OCI-LY3 (cell line): ENCODE results near the gene CTNND2.

Experiments used
- EZH2phosphoT487 ChIP-seq: fragments of 200-600 bp; shearing (Covaris generic); IDR thresholded peaks from 2 replicates; pipeline ENCODE4 v1.6.1; 2018; ENCODE audit warnings: antibody characterized with exemption, mixed run types, low read depth
- TF ChIP-seq, protein P1 (sequence below): fragments of 200-600, 300-600 bp; sonication (generic); IDR thresholded peaks from 2 replicates; pipeline ENCODE4 v1.5.1; 2014; ENCODE audit warnings: antibody characterized with exemption, low read length, low read depth

DNA sequence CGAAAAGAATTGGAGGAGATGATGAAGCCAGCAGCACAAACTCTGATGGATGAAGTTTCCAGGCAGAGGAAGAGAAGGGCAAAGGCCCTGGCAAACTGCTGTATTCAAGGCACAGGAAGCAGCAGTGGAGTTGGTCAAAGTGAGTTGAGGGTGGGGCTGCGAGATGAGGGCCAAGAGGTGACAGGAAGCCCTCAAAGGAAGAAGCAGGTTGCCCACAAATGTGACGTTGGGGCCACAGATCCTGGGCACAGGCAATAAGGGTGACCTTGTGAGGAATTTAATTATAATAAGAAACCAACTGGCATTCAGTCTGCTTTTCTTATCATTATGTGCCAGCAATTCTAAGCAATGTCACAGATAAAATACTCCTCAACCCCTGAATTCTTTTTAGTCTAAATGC lies 261.8 kb downstream of the CTNND2 start:
- TF ChIP-seq, protein P1, sequence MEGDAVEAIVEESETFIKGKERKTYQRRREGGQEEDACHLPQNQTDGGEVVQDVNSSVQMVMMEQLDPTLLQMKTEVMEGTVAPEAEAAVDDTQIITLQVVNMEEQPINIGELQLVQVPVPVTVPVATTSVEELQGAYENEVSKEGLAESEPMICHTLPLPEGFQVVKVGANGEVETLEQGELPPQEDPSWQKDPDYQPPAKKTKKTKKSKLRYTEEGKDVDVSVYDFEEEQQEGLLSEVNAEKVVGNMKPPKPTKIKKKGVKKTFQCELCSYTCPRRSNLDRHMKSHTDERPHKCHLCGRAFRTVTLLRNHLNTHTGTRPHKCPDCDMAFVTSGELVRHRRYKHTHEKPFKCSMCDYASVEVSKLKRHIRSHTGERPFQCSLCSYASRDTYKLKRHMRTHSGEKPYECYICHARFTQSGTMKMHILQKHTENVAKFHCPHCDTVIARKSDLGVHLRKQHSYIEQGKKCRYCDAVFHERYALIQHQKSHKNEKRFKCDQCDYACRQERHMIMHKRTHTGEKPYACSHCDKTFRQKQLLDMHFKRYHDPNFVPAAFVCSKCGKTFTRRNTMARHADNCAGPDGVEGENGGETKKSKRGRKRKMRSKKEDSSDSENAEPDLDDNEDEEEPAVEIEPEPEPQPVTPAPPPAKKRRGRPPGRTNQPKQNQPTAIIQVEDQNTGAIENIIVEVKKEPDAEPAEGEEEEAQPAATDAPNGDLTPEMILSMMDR = no peak
- TF ChIP-seq EZH2phosphoT487 = no peak
